WTC11 (cell line): ENCODE data around the gene BACE1-AS. TPM values are rescaled to one million over a fixed set of nuclear protein-coding genes. Genes with fewer than 3 reads are reported as not detected.
"Not testable (repeated sequence)": the region's sequence is repeated elsewhere in the genome, so short reads cannot be mapped to it uniquely, and the experiment has no call there.

Experiments used
- ATAC-seq: fragments of 200-7000 bp; cut with Tn5 transposase; 2 replicates; pipeline ENCODE4 v1.10.0; 2021; ENCODE audit warnings: mild to moderate bottlenecking, moderate library complexity
- CTCF ChIA-PET: fragments of 300-600 bp; sonication (Branson Sonifier 250); formaldehyde crosslinking; loops from one replicate; lab custom pipeline; 2021; ENCODE audit warnings: antibody characterized with exemption; lab: Charles Lee
- POLR2A ChIA-PET: fragments of 350-600 bp; sonication (Branson Sonifier 250); formaldehyde crosslinking; loops from one replicate; lab custom pipeline; 2021; ENCODE audit warnings: antibody characterized with exemption; lab: Charles Lee
- DNase-seq: peaks from one replicate; pipeline ENCODE4 v3.0.0; 2021; ENCODE audit warnings: low spot score
- H3K27ac Mint-ChIP-seq: 2 replicates; pipeline ENCODE4 v1.8.0; 2021; ENCODE audit warnings: mixed read lengths
- H3K27me3 Mint-ChIP-seq: 2 replicates; pipeline ENCODE4 v1.8.0; 2021; ENCODE audit warnings: low read depth, mild to moderate bottlenecking, moderate library complexity, mixed read lengths
- H3K36me3 Mint-ChIP-seq: 2 replicates; pipeline ENCODE4 v1.8.0; 2021; ENCODE audit warnings: mixed read lengths
- H3K4me1 Mint-ChIP-seq: 2 replicates; pipeline ENCODE4 v1.8.0; 2022; ENCODE audit warnings: mixed read lengths
- H3K4me3 Mint-ChIP-seq: 2 replicates; pipeline ENCODE4 v1.8.0; 2021; ENCODE audit warnings: mild to moderate bottlenecking, moderate library complexity, mixed read lengths
- H3K9me3 Mint-ChIP-seq: 2 replicates; pipeline ENCODE4 v1.8.0; 2021; ENCODE audit warnings: mixed read lengths
- ATF1 ChIP-seq: sonication (generic); formaldehyde crosslinking; IDR thresholded peaks from 2 replicates; pipeline ENCODE4 v1.8.1; 2023; ENCODE audit warnings: mild to moderate bottlenecking, moderate library complexity, missing genetic modification reagents
- CBFB ChIP-seq: sonication (generic); formaldehyde crosslinking; IDR thresholded peaks from 2 replicates; pipeline ENCODE4 v1.8.1; 2022; ENCODE audit warnings: mild to moderate bottlenecking, low read depth, missing genetic modification reagents
- CTCF ChIP-seq: fragments of 200-600 bp; IDR thresholded peaks from 2 replicates; pipeline ENCODE4 v1.8.0; 2022; ENCODE audit warnings: antibody characterized with exemption
- ELF4 ChIP-seq: sonication (generic); formaldehyde crosslinking; IDR thresholded peaks from 2 replicates; pipeline ENCODE4 v1.8.1; 2022; ENCODE audit warnings: low read depth, mild to moderate bottlenecking, moderate library complexity, missing genetic modification reagents
- FOXP4 ChIP-seq: sonication (generic); formaldehyde crosslinking; IDR thresholded peaks from 2 replicates; pipeline ENCODE4 v1.8.0; 2022; ENCODE audit warnings: mild to moderate bottlenecking, missing genetic modification reagents
- GABPB1 ChIP-seq: sonication (generic); formaldehyde crosslinking; IDR thresholded peaks from 2 replicates; pipeline ENCODE4 v1.8.1; 2023; ENCODE audit warnings: mild to moderate bottlenecking, missing genetic modification reagents
- GRHL2 ChIP-seq: fragments of 250-450 bp; sonication (Bioruptor Pico); IDR thresholded peaks from 2 replicates; pipeline ENCODE4 v1.8.0; 2022; ENCODE audit warnings: mild to moderate bottlenecking, moderate library complexity; ENCODE audit not compliant: insufficient replicate concordance, severe bottlenecking
- GTF2I ChIP-seq: fragments of 250-450 bp; sonication (Bioruptor Pico); conservative IDR thresholded peaks from 2 replicates; pipeline ENCODE4 v1.4.0; 2021; ENCODE audit warnings: mild to moderate bottlenecking
- JUN ChIP-seq: sonication (generic); formaldehyde crosslinking; IDR thresholded peaks from 2 replicates; pipeline ENCODE4 v1.8.0; 2023; ENCODE audit warnings: mild to moderate bottlenecking, missing genetic modification reagents
- KAT7 ChIP-seq: sonication (generic); formaldehyde crosslinking; IDR thresholded peaks from 2 replicates; pipeline ENCODE4 v1.8.1; 2023; ENCODE audit warnings: missing genetic modification reagents, mild to moderate bottlenecking, borderline replicate concordance
- PREB ChIP-seq: sonication (generic); formaldehyde crosslinking; IDR thresholded peaks from 2 replicates; pipeline ENCODE4 v1.8.1; 2022; ENCODE audit warnings: mild to moderate bottlenecking, missing genetic modification reagents, moderate library complexity, borderline replicate concordance
- RORB ChIP-seq: fragments of 250-450 bp; sonication (Bioruptor Pico); IDR thresholded peaks from 2 replicates; pipeline ENCODE4 v1.9.0; 2021; ENCODE audit warnings: mild to moderate bottlenecking
- SOX15 ChIP-seq: fragments of 250-450 bp; sonication (Bioruptor Pico); IDR thresholded peaks from 2 replicates; pipeline ENCODE4 v1.9.0; 2021; ENCODE audit warnings: mild to moderate bottlenecking
- TP53 ChIP-seq: sonication (generic); formaldehyde crosslinking; IDR thresholded peaks from 2 replicates; pipeline ENCODE4 v1.8.1; 2023; ENCODE audit warnings: mild to moderate bottlenecking, missing genetic modification reagents
- ZNF121 ChIP-seq: sonication (generic); formaldehyde crosslinking; IDR thresholded peaks from 2 replicates; pipeline ENCODE4 v1.8.0; 2023; ENCODE audit warnings: missing genetic modification reagents
- ZNF138 ChIP-seq: sonication (generic); formaldehyde crosslinking; conservative IDR thresholded peaks from 2 replicates; pipeline ENCODE4 v1.8.1; 2022; ENCODE audit warnings: mild to moderate bottlenecking, moderate library complexity, missing genetic modification reagents
- ZNF532 ChIP-seq: fragments of 250-450 bp; sonication (Bioruptor Pico); IDR thresholded peaks from 2 replicates; pipeline ENCODE4 v1.9.0; 2021; ENCODE audit warnings: mild to moderate bottlenecking, borderline replicate concordance
- total RNA-seq: library from RNA; stranded (reverse); gene quantifications from 3 replicates; pipeline ENCODE4 v1.2.3, GENCODE V29; 2021

The BACE1-AS gene
- total RNA-seq, 1 experiment from 2014 or later, result 13.8 TPM

- no peak for TF ChIP-seq ZNF532
- no peak for TF ChIP-seq ATF1
- TF ChIP-seq KAT7 (CRISPR knock-in tag), result no peak
- TF ChIP-seq ELF4, result no peak
- TF ChIP-seq PREB, result no peak
- TF ChIP-seq CTCF, result no peak
- TF ChIP-seq RORB (CRISPR knock-in tag), result no peak
- TF ChIP-seq, all 79 proteins: peak for 0
Observed at GRCh38 chr11:117259417-117259816, 31.7 kb upstream of the BACE1-AS start (continued).

GRCh38 chr11:117264624-117265323 is 26.4 kb upstream of the BACE1-AS start:
- H3K4me3 Mint-ChIP-seq, ATAC-seq, POLR2A ChIA-PET, H3K27ac Mint-ChIP-seq, DNase-seq, H3K9me3 Mint-ChIP-seq, H3K4me1 Mint-ChIP-seq, CTCF ChIA-PET: not testable (repeated sequence)
- peaks cover 10% of the 10 kb centered on the region; the same call in 1 of the 2 replicates for H3K27me3 Mint-ChIP-seq
- peaks cover 34% of the 10 kb centered on the region for H3K36me3 Mint-ChIP-seq

GRCh38 chr11:117265745-117266144 is 25.4 kb upstream of the BACE1-AS start:
- CTCF ChIA-PET, result no interaction called here
- ATAC-seq (no peak), DNase-seq (no peak)
- no peak overlapping the region for H3K4me3 Mint-ChIP-seq
- no peaks in the 10 kb centered on the region for H3K9me3 Mint-ChIP-seq
- H3K36me3 Mint-ChIP-seq, result peaks cover 30% of the 10 kb centered on the region
- H3K4me1 Mint-ChIP-seq, result 0 out of 2 replicates have a peak, but pooled peaks cover 6% of the 10 kb centered on the region
- no peak overlapping the region for H3K27ac Mint-ChIP-seq
- POLR2A ChIA-PET, result no interaction called here
- H3K27me3 Mint-ChIP-seq, result peaks cover 10% of the 10 kb centered on the region; the same call in 1 of the 2 replicates
- TF ChIP-seq ZNF532 (no peak), FOXP4 (CRISPR knock-in tag) (no peak), SOX15 (CRISPR knock-in tag) (no peak), GRHL2 (CRISPR knock-in tag) (no peak), CBFB (no peak), GABPB1 (CRISPR knock-in tag) (no peak), ZNF138 (CRISPR knock-in tag) (no peak), TP53 (CRISPR knock-in tag) (no peak), ZNF121 (CRISPR knock-in tag) (no peak), JUN (CRISPR knock-in tag) (no peak), GTF2I (CRISPR knock-in tag) (no peak)
